HCT116 (cell line): ENCODE results near the gene ZNF469. TPM values are rescaled to one million over a fixed set of nuclear protein-coding genes. Genes with fewer than 3 reads are reported as not detected.

ENCODE experiments used
- ATAC-seq: fragments of 200-7000 bp; cut with Tn5 transposase; 2 replicates; pipeline ENCODE4 v1.9.1; 2020; ENCODE audit warnings: mild to moderate bottlenecking, moderate library complexity
- BruUV-seq: library from RNA; stranded (reverse); fragments of 400-500 nt; replicated peaks from 2 replicates; lab custom pipeline; 2021; lab: Mats Ljungman, UMichigan
- CTCF ChIA-PET: fragments of 300-600 bp; sonication (Branson Sonifier 250); formaldehyde crosslinking; loops from one replicate; lab custom pipeline; 2021; ENCODE audit warnings: antibody characterized with exemption; lab: Charles Lee
- POLR2A ChIA-PET: fragments of 300-600, 350-600 bp; sonication (Branson Sonifier 250); formaldehyde crosslinking; loops from one replicate; lab custom pipeline; 2021; ENCODE audit warnings: antibody characterized with exemption; lab: Charles Lee
- RAD21 ChIA-PET, 2 experiments: fragments of 300-600 bp; sonication (Branson Sonifier 250); formaldehyde crosslinking; loops; one replicate each; lab custom pipeline; 2023; ENCODE audit warnings: low total read pairs in 2 of 2; ENCODE audit not compliant: uncharacterized antibody in 2 of 2, unreplicated experiment in 2 of 2, low non-redundant PET in 1 of 2; lab: Charles Lee
- DNase-seq: peaks from one replicate; pipeline ENCODE4 v3.0.0-alpha.2; 2010; ENCODE audit warnings: low read depth, low spot score
- H2AFZ ChIP-seq: fragments of 200-600 bp; shearing (Covaris generic), sonication (generic); 2 replicates; pipeline ENCODE4 v1.6.1; 2017; ENCODE audit warnings: low read depth, mixed run types, mixed read lengths, antibody characterized with exemption, low read length; ENCODE audit not compliant: poor library complexity, severe bottlenecking
- H3K27ac ChIP-seq: 2 replicates; pipeline ENCODE4 v1.5.1; 2012; ENCODE audit warnings: low read depth, low read length
- H3K27me3 ChIP-seq: fragments of 200-600 bp; sonication (generic); 2 replicates; pipeline ENCODE4 v1.6.1; 2016; ENCODE audit warnings: mixed run types, low read length, mixed read lengths; ENCODE audit not compliant: insufficient read depth
- H3K36me3 ChIP-seq, 2 experiments: fragments of 200-500 bp in 1 of 2; fragments of 200-600 bp in 1 of 2; sonication (Bioruptor generic) in 1 of 2; sonication (generic) in 1 of 2; 2 replicates each; pipeline versions ENCODE4 v1.5.1 to v1.6.1; 2014 to 2016; ENCODE audit warnings: low read length in 2 of 2, inconsistent platforms in 1 of 2, mixed read lengths in 1 of 2, mixed run types in 1 of 2; ENCODE audit not compliant: insufficient read depth in 2 of 2, control insufficient read depth in 1 of 2
- H3K4me1 ChIP-seq, 2 experiments: fragments of 200-600 bp in 1 of 2; sonication (generic) in 1 of 2; 2 replicates each; pipeline versions ENCODE4 v1.5.1 to v1.6.1; 2012 to 2017; ENCODE audit warnings: low read length in 2 of 2, inconsistent platforms in 1 of 2, mild to moderate bottlenecking in 1 of 2, mixed read lengths in 1 of 2, mixed run types in 1 of 2, moderate library complexity in 1 of 2; ENCODE audit not compliant: insufficient read depth in 2 of 2, control insufficient read depth in 1 of 2
- H3K4me2 ChIP-seq: fragments of 200-600 bp; sonication (generic); 2 replicates; pipeline ENCODE4 v1.6.1; 2017; ENCODE audit warnings: mixed run types, low read length, mixed read lengths
- H3K4me3 ChIP-seq, 2 experiments: fragments of 200-600 bp in 1 of 2; sonication (generic) in 1 of 2; replicated peaks in 1 of 2; 2 replicates each; pipeline ENCODE4 v1.5.1; 2011 to 2016; ENCODE audit warnings: low read length in 2 of 2, control low read depth in 1 of 2, low read depth in 1 of 2, mild to moderate bottlenecking in 1 of 2, mixed read lengths in 1 of 2, mixed run types in 1 of 2
- H3K79me2 ChIP-seq: fragments of 200-600 bp; sonication (generic); 2 replicates; pipeline ENCODE4 v1.6.1; 2017; ENCODE audit warnings: mild to moderate bottlenecking, mixed run types, low read length, moderate library complexity, mixed read lengths; ENCODE audit not compliant: insufficient read depth
- H3K9ac ChIP-seq: fragments of 200-600 bp; sonication (generic); 2 replicates; pipeline ENCODE4 v1.6.1; 2016; ENCODE audit warnings: low read length, mixed read lengths
- H3K9me2 ChIP-seq: fragments of 200-600 bp; sonication (generic), shearing (Covaris generic); 2 replicates; pipeline ENCODE4 v1.6.1; 2017; ENCODE audit warnings: mixed run types, mild to moderate bottlenecking, moderate library complexity; ENCODE audit not compliant: insufficient read depth
- H3K9me3 ChIP-seq, 2 experiments: fragments of 200-500 bp in 1 of 2; fragments of 200-600 bp in 1 of 2; sonication (Bioruptor generic) in 1 of 2; sonication (generic) in 1 of 2; 2 replicates each; pipeline ENCODE4 v1.6.1; 2014 to 2017; ENCODE audit warnings: low read length in 2 of 2, mixed read lengths in 2 of 2, inconsistent platforms in 1 of 2, low read depth in 1 of 2, mild to moderate bottlenecking in 1 of 2, mixed run types in 1 of 2, moderate library complexity in 1 of 2; ENCODE audit not compliant: control insufficient read depth in 1 of 2, insufficient read depth in 1 of 2
- H4K20me1 ChIP-seq: fragments of 200-600 bp; sonication (generic), shearing (Covaris generic); 2 replicates; pipeline ENCODE4 v1.6.1; 2017; ENCODE audit warnings: mixed run types, mild to moderate bottlenecking, moderate library complexity; ENCODE audit not compliant: insufficient read depth
- CBX3 ChIP-seq: IDR thresholded peaks from 2 replicates; pipeline ENCODE4 v1.6.1; 2012; ENCODE audit warnings: low read depth
- EGR1 ChIP-seq: IDR thresholded peaks from 2 replicates; pipeline ENCODE4 v1.6.1; 2012; ENCODE audit warnings: low read depth
- ELF1 ChIP-seq: IDR thresholded peaks from 2 replicates; pipeline ENCODE4 v1.6.1; 2012; ENCODE audit warnings: low read depth, borderline replicate concordance
- EZH2 ChIP-seq: fragments of 200-600 bp; sonication (generic); IDR thresholded peaks from 2 replicates; pipeline ENCODE4 v1.6.1; 2017; ENCODE audit warnings: antibody characterized with exemption, mixed run types
- FOSL1 ChIP-seq: IDR thresholded peaks from 2 replicates; pipeline ENCODE4 v1.6.1; 2012; ENCODE audit warnings: low read depth
- JUND ChIP-seq: IDR thresholded peaks from 2 replicates; pipeline ENCODE4 v1.6.1; 2012
- POLR2A ChIP-seq: IDR thresholded peaks from 2 replicates; pipeline ENCODE4 v1.7.0; 2011; ENCODE audit warnings: borderline replicate concordance; ENCODE audit not compliant: insufficient read depth, insufficient read length; ENCODE audit errors: extremely low read depth
- POLR2AphosphoS5 ChIP-seq: IDR thresholded peaks from 2 replicates; pipeline ENCODE4 v1.6.1; 2011; ENCODE audit warnings: mild to moderate bottlenecking, low read depth, low read length, moderate library complexity
- RAD21 ChIP-seq: IDR thresholded peaks from 2 replicates; pipeline ENCODE4 v1.6.1; 2012; ENCODE audit warnings: low read depth, mild to moderate bottlenecking
- SIN3A ChIP-seq: IDR thresholded peaks from 2 replicates; pipeline ENCODE4 v1.6.1; 2012; ENCODE audit warnings: low read depth
- SRF ChIP-seq: IDR thresholded peaks from 2 replicates; pipeline ENCODE4 v1.6.1; 2012; ENCODE audit warnings: low read depth
- TCF7L2 ChIP-seq: IDR thresholded peaks from 2 replicates; pipeline ENCODE4 v1.7.0; 2011; ENCODE audit warnings: borderline replicate concordance, inconsistent platforms; ENCODE audit not compliant: insufficient read depth, insufficient read length; ENCODE audit errors: extremely low read depth
- YY1 ChIP-seq: IDR thresholded peaks from 2 replicates; pipeline ENCODE4 v1.6.1; 2011; ENCODE audit warnings: low read length, low read depth, moderate library complexity, mild to moderate bottlenecking; ENCODE audit not compliant: insufficient replicate concordance; ENCODE audit errors: extremely low read depth
- ZFX ChIP-seq: fragments of 450-650 bp; IDR thresholded peaks from 2 replicates; pipeline ENCODE4 v1.6.1; 2017
- ZNF274 ChIP-seq: fragments of 200-500 bp; sonication (Bioruptor generic); IDR thresholded peaks from 2 replicates; pipeline ENCODE4 v1.6.1; 2014; ENCODE audit warnings: mild to moderate bottlenecking, low read depth, low read length, inconsistent platforms
- intact Hi-C: fragments of 100-400 bp; cut with micrococcal nuclease; formaldehyde crosslinking; loops from 2 replicates; pipeline ENCODE4 v1.10.0; 2022
- total RNA-seq: library from RNA; stranded (reverse); gene quantifications from one replicate; pipeline ENCODE4 v1.2.1, GENCODE V29; 2021; ENCODE audit not compliant: unreplicated experiment
- TF ChIP-seq, protein P1 (sequence below): IDR thresholded peaks from 2 replicates; pipeline ENCODE4 v1.6.1; 2011; ENCODE audit warnings: mild to moderate bottlenecking, low read length, moderate library complexity; ENCODE audit not compliant: insufficient replicate concordance; ENCODE audit errors: extremely low read depth
- TF ChIP-seq, protein P2 (sequence below): IDR thresholded peaks from 2 replicates; pipeline ENCODE4 v1.6.1; 2012
- TF ChIP-seq, protein P3 (sequence below), 3 experiments: fragments of 200-600 bp in 1 of 3; sonication (generic) in 1 of 3; IDR thresholded peaks in 2 of 3; conservative IDR thresholded peaks in 1 of 3; 2 replicates each; pipeline ENCODE4 v1.5.1; 2012 to 2017; ENCODE audit warnings: low read depth in 2 of 3, low read length in 2 of 3, antibody characterized with exemption in 1 of 3, borderline replicate concordance in 1 of 3, control low read depth in 1 of 3, mild to moderate bottlenecking in 1 of 3, mixed read lengths in 1 of 3, mixed run types in 1 of 3, moderate library complexity in 1 of 3; ENCODE audit not compliant: insufficient read depth in 1 of 3
- TF ChIP-seq, protein P4 (sequence below): IDR thresholded peaks from 2 replicates; pipeline ENCODE4 v1.6.1; 2012
- TF ChIP-seq, protein P5 (sequence below): IDR thresholded peaks from 2 replicates; pipeline ENCODE4 v1.6.1; 2012; ENCODE audit warnings: low read depth

Gene ZNF469
- total RNA-seq, 1 experiment from 2014 or later: 5.9 TPM

DNA sequence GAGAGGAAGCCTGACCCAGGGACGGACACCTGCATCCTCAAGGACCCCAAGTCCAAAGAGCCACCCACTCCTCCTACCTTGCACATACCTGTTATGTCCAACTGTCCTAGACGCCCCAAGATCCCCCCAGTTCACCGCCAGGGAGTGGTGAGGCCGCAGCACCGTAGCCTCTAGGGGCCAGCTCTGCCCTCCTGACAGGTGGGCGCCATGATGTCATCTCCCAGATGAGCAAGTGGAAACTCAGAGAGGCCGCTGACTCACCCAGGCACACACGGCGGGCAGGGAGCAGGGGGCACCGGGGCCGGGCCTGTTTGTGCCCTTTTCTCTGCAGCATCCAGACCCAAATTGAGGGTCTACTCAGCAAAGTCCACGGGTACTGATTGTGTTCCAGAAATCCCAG, 4.8 kb upstream of the ZNF469 start:
- CTCF ChIA-PET: no interaction called here
- no TSS peak for BruUV-seq
- no peak overlapping the region for H3K4me3 ChIP-seq

More for the DNA sequence above, 4.8 kb upstream of the ZNF469 start:
- DNase-seq (no peak), ATAC-seq (no peak)
- H3K36me3 ChIP-seq: no peaks in the 10 kb centered on the region
- no peak overlapping the region for H3K4me2 ChIP-seq
- no peaks in the 10 kb centered on the region for H3K9me2 ChIP-seq
- no peak overlapping the region for H3K9ac ChIP-seq
- intact Hi-C loops: no loop called here
- no peaks in the 10 kb centered on the region for H3K27me3 ChIP-seq
- POLR2A ChIA-PET: no interaction called here
- peaks cover 0 to 9% of the 10 kb centered on the region in 2 experiments; a peak in 1 of 4 replicates for H3K9me3 ChIP-seq
- H3K4me1 ChIP-seq: peaks cover 10 to 14% of the 10 kb centered on the region in 2 experiments; a peak in 3 of 4 replicates
- RAD21 ChIA-PET: no interaction called here
- H2AFZ ChIP-seq: no peak overlapping the region
- H4K20me1 ChIP-seq: no peaks in the 10 kb centered on the region
- H3K79me2 ChIP-seq: no peaks in the 10 kb centered on the region
- TF ChIP-seq JUND (no peak), SIN3A (no peak), CBX3 (no peak), EGR1 (no peak), YY1 (no peak), POLR2A (no peak), TCF7L2 (no peak), FOSL1 (no peak), ELF1 (no peak), ZNF274 (no peak), POLR2AphosphoS5 (no peak), RAD21 (no peak), EZH2 (no peak), ZFX (no peak), SRF (no peak)
- TF ChIP-seq, protein P1, sequence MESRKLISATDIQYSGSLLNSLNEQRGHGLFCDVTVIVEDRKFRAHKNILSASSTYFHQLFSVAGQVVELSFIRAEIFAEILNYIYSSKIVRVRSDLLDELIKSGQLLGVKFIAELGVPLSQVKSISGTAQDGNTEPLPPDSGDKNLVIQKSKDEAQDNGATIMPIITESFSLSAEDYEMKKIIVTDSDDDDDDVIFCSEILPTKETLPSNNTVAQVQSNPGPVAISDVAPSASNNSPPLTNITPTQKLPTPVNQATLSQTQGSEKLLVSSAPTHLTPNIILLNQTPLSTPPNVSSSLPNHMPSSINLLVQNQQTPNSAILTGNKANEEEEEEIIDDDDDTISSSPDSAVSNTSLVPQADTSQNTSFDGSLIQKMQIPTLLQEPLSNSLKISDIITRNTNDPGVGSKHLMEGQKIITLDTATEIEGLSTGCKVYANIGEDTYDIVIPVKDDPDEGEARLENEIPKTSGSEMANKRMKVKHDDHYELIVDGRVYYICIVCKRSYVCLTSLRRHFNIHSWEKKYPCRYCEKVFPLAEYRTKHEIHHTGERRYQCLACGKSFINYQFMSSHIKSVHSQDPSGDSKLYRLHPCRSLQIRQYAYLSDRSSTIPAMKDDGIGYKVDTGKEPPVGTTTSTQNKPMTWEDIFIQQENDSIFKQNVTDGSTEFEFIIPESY: no peak
- TF ChIP-seq, protein P2, sequence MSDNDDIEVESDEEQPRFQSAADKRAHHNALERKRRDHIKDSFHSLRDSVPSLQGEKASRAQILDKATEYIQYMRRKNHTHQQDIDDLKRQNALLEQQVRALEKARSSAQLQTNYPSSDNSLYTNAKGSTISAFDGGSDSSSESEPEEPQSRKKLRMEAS: no peak
- TF ChIP-seq, protein P3, sequence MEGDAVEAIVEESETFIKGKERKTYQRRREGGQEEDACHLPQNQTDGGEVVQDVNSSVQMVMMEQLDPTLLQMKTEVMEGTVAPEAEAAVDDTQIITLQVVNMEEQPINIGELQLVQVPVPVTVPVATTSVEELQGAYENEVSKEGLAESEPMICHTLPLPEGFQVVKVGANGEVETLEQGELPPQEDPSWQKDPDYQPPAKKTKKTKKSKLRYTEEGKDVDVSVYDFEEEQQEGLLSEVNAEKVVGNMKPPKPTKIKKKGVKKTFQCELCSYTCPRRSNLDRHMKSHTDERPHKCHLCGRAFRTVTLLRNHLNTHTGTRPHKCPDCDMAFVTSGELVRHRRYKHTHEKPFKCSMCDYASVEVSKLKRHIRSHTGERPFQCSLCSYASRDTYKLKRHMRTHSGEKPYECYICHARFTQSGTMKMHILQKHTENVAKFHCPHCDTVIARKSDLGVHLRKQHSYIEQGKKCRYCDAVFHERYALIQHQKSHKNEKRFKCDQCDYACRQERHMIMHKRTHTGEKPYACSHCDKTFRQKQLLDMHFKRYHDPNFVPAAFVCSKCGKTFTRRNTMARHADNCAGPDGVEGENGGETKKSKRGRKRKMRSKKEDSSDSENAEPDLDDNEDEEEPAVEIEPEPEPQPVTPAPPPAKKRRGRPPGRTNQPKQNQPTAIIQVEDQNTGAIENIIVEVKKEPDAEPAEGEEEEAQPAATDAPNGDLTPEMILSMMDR (IDR thresholded peaks at IDR 0.05 in 2 of 3, conservative IDR thresholded peaks at IDR 0.05 in 1 of 3; ENCODE audit: borderline replicate concordance in 1 of 3, insufficient read depth in 1 of 3, low read depth in 2 of 3, low read length in 2 of 3): no peak
- TF ChIP-seq, protein P4, sequence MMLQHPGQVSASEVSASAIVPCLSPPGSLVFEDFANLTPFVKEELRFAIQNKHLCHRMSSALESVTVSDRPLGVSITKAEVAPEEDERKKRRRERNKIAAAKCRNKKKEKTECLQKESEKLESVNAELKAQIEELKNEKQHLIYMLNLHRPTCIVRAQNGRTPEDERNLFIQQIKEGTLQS: no peak
- TF ChIP-seq, protein P5, sequence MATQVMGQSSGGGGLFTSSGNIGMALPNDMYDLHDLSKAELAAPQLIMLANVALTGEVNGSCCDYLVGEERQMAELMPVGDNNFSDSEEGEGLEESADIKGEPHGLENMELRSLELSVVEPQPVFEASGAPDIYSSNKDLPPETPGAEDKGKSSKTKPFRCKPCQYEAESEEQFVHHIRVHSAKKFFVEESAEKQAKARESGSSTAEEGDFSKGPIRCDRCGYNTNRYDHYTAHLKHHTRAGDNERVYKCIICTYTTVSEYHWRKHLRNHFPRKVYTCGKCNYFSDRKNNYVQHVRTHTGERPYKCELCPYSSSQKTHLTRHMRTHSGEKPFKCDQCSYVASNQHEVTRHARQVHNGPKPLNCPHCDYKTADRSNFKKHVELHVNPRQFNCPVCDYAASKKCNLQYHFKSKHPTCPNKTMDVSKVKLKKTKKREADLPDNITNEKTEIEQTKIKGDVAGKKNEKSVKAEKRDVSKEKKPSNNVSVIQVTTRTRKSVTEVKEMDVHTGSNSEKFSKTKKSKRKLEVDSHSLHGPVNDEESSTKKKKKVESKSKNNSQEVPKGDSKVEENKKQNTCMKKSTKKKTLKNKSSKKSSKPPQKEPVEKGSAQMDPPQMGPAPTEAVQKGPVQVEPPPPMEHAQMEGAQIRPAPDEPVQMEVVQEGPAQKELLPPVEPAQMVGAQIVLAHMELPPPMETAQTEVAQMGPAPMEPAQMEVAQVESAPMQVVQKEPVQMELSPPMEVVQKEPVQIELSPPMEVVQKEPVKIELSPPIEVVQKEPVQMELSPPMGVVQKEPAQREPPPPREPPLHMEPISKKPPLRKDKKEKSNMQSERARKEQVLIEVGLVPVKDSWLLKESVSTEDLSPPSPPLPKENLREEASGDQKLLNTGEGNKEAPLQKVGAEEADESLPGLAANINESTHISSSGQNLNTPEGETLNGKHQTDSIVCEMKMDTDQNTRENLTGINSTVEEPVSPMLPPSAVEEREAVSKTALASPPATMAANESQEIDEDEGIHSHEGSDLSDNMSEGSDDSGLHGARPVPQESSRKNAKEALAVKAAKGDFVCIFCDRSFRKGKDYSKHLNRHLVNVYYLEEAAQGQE: no peak
- no peak overlapping the region for H3K27ac ChIP-seq
